ENCODE results near the gene FAM184B. TPM values are rescaled to one million over a fixed set of nuclear protein-coding genes. Genes with fewer than 3 reads are reported as not detected.
A peak's percentile ranks its signal among the peaks of the same experiment; 100 is the strongest.

FAM184B gene
- total and polyA plus RNA-seq, 8 donors, result 0.06 to 0.27 (median 0.18) TPM

- Histone ChIP-seq H3K27me3 (no peaks in the 10 kb centered on the region), H3K9me3 (no peaks in the 10 kb centered on the region), H3K36me3 (peaks cover 0 to 2% of the 10 kb centered on the region in 2 donors), H3K27ac (no peak overlapping the region), H3K4me1 (no peaks in the 10 kb centered on the region), H3K4me3 (no peak overlapping the region)
- ATAC-seq, result no peak
- TF ChIP-seq, protein P1, sequence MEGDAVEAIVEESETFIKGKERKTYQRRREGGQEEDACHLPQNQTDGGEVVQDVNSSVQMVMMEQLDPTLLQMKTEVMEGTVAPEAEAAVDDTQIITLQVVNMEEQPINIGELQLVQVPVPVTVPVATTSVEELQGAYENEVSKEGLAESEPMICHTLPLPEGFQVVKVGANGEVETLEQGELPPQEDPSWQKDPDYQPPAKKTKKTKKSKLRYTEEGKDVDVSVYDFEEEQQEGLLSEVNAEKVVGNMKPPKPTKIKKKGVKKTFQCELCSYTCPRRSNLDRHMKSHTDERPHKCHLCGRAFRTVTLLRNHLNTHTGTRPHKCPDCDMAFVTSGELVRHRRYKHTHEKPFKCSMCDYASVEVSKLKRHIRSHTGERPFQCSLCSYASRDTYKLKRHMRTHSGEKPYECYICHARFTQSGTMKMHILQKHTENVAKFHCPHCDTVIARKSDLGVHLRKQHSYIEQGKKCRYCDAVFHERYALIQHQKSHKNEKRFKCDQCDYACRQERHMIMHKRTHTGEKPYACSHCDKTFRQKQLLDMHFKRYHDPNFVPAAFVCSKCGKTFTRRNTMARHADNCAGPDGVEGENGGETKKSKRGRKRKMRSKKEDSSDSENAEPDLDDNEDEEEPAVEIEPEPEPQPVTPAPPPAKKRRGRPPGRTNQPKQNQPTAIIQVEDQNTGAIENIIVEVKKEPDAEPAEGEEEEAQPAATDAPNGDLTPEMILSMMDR (IDR thresholded peaks at IDR 0.05), result no peak
- no peak for DNase-seq
- intact Hi-C loops (cut with DNase I), result no loop called here
Observed at GRCh38 chr4:17788956-17789355, 7.5 kb upstream of the FAM184B start.

- ATAC-seq (no peak), DNase-seq (no peak)
- Histone ChIP-seq H3K27ac (no peak overlapping the region), H3K9me3 (no peaks in the 10 kb centered on the region), H3K27me3 (peaks cover 0 to 13% of the 10 kb centered on the region in 2 donors), H3K4me1 (no peaks in the 10 kb centered on the region), H3K4me3 (no peak overlapping the region), H3K36me3 (no peaks in the 10 kb centered on the region)
- TF ChIP-seq, protein P1 (IDR thresholded peaks at IDR 0.05), result no peak
- intact Hi-C loops (cut with DNase I), result no loop called here
Observed at GRCh38 chr4:17787315-17787714, 5.9 kb upstream of the FAM184B start.

DNA sequence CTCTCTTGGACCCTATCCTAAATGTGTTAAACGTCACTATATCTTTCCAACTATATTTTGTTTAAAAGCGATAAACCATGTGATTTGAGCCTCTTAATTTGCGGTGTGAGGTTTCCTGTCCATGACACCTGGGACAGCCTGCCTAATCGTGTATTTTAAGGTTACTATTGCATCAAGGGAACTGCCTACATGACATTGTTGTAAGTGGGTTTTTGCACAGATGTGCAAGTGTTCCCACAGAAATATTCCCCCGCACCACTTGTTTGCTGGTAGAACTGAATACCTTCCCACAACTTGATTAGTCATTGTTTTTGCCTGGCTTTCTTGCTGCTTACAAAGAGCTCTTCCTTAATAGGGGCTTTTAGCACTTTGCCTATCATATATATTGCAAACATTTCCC is 5.1 kb upstream of the FAM184B start:
- no peak for ATAC-seq
- no peak overlapping the region for H3K27ac ChIP-seq
- TF ChIP-seq, protein P1 (IDR thresholded peaks at IDR 0.05), result no peak
- no peaks in the 10 kb centered on the region for H3K36me3 ChIP-seq
- peaks cover 6 to 20% of the 10 kb centered on the region in 2 donors for H3K27me3 ChIP-seq
- peaks cover 0 to 4% of the 10 kb centered on the region in 2 donors for H3K4me1 ChIP-seq
- no peaks in the 10 kb centered on the region for H3K9me3 ChIP-seq
- H3K4me3 ChIP-seq, result no peak overlapping the region
- DNase-seq, result no peak
- intact Hi-C loops (cut with DNase I), result no loop called here

DNA sequence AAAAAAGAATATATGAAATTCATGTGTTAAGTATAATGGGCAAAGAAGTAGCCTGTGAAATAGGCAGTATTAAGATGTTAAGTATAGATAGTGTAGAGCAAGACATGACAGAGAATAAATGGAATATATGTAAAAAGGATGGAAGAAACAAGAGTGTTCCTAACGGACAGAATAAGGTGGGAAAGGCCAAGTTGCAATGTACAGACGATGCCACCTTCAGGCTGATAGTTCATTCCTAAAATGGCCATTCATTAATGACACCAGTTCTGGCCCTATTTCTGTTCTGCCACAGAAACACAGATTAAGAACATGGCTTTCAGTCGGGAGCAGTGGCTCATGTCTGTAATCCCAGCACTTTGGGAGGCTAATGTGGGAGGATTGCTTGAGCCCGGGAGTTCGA is 4.4 kb upstream of the FAM184B start:
- ATAC-seq, result no peak

DNA sequence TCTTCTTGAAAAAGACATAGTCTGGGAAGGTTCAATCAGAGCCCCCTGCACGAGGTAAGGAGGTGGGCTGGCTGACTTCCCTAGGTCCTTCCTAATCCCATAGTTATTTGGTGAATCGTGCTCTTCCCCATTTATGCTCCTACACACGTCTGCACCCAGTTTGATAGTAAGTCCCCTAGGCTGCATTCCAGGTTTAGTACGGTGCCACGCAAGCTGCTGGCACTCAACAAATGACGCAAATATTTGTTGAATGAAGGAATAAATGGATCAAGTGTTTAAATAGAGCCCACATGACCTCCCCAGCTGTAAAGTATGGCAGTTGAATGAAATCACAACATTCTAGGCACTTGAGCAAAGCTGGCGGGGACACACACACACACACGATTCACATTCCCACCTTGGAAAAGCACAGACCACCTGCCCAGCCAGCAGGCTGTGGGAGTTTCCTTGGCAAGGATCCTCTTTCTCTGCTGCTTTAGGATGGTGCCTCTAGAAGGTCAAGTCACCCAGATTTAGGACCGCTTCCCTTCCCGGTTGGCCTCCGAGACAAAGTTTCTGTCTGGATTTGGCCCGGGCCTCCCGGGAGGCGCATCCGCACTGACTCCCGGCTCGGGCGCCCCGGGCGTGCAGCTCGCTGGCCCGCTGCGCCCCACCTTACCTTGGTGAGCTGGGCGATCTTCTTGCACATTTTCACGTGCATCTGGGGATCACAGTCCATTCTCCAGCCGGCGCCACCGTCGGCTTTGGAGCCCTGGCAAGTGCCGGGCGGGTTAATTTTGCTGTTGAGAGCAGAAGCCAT is 721 bp downstream of the FAM184B start:
- no peak overlapping the region for H3K27ac ChIP-seq
- H3K36me3 ChIP-seq, result no peaks in the 10 kb centered on the region
- peak overlapping the region; percentile 16 to 27 for H3K4me3 ChIP-seq
- no peaks in the 10 kb centered on the region for H3K9me3 ChIP-seq
- peak in 1 of 4 donors; percentile 63 for DNase-seq
- H3K27me3 ChIP-seq, result peaks cover 23 to 46% of the 10 kb centered on the region in 2 donors
- intact Hi-C loops (cut with DNase I), result no loop called here
- peaks cover 6 to 13% of the 10 kb centered on the region in 2 donors for H3K4me1 ChIP-seq
- peak; percentile 89 for ATAC-seq
- TF ChIP-seq, protein P1 (IDR thresholded peaks at IDR 0.05), result no peak

More for the DNA sequence above, 4.4 kb upstream of the FAM184B start:
- Histone ChIP-seq H3K27me3 (peaks cover 13 to 27% of the 10 kb centered on the region in 2 donors), H3K4me3 (no peak overlapping the region), H3K4me1 (peaks cover 6 to 12% of the 10 kb centered on the region in 2 donors), H3K27ac (no peak overlapping the region), H3K9me3 (no peaks in the 10 kb centered on the region), H3K36me3 (no peaks in the 10 kb centered on the region)
- TF ChIP-seq, protein P1 (IDR thresholded peaks at IDR 0.05), result no peak
- no peak for DNase-seq
- intact Hi-C loops (cut with DNase I), result no loop called here

All from left lung (tissue), 10 donors.